Spleen (tissue), 7 donors: ENCODE data around the gene ZFAND5.

Source experiments
- POLR2AphosphoS5 ChIP-seq, 3 donors: sonication (generic); formaldehyde crosslinking; IDR thresholded peaks; one replicate each; pipeline ENCODE4 v1.5.1; 2017; ENCODE audit warnings: antibody characterized with exemption in 3 of 3
- TF ChIP-seq, protein P1 (sequence below), 11 experiments: fragments of 200-600 bp in 7 of 11; fragments of 450-650 bp in 4 of 11; sonication (generic) in 4 of 11; IDR thresholded peaks in 8 of 11; conservative IDR thresholded peaks in 3 of 11; 1 replicate in 7 of 11; 2 replicates in 4 of 11; pipeline versions ENCODE4 v1.4.0 to v1.8.0; 2016 to 2021; ENCODE audit warnings: antibody characterized with exemption in 11 of 11, inconsistent platforms in 4 of 11, mild to moderate bottlenecking in 1 of 11
- donor health status: DM: no; HTN: no; CAD: no; lungs with moderate emphysema.
- donor health status: DM: no; HTN: no; CAD: no.
- donor health status: DM: no; HTN: no; CAD: no.

DNA sequence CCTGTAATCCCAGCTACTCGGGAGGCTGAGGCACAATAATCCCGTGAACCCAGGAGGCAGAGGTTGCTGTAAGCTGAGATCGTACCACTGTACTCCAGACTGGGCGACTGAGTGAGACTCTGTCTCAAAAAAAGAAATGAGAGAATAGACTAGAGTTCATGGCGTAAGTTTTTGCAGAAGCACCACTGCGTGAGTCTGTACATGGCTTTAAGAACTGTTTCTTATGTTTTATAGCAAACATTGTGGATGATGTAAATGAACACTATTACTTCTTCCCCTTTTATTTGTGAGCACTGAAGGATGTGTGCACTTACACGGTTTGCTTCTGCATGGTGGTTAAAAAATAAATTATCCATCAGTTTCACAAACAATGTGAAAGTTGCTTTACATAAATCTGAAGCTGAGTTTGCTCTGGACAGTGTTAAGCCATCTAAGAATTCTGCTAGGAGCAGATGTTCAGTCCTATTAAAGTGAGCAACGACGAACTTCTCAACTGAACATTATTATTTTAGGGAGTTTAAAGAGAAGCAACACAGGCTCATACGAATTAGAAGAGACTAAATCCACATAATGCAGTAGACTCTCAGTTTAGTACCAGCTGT, 52.5 kb downstream of the ZFAND5 start:
- TF ChIP-seq, protein P1, sequence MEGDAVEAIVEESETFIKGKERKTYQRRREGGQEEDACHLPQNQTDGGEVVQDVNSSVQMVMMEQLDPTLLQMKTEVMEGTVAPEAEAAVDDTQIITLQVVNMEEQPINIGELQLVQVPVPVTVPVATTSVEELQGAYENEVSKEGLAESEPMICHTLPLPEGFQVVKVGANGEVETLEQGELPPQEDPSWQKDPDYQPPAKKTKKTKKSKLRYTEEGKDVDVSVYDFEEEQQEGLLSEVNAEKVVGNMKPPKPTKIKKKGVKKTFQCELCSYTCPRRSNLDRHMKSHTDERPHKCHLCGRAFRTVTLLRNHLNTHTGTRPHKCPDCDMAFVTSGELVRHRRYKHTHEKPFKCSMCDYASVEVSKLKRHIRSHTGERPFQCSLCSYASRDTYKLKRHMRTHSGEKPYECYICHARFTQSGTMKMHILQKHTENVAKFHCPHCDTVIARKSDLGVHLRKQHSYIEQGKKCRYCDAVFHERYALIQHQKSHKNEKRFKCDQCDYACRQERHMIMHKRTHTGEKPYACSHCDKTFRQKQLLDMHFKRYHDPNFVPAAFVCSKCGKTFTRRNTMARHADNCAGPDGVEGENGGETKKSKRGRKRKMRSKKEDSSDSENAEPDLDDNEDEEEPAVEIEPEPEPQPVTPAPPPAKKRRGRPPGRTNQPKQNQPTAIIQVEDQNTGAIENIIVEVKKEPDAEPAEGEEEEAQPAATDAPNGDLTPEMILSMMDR (IDR thresholded peaks at IDR 0.05 in 8 of 11, conservative IDR thresholded peaks at IDR 0.05 in 3 of 11) = no peak
- TF ChIP-seq POLR2AphosphoS5 (IDR thresholded peaks at IDR 0.05) = no peak
